K562 (cell line): ENCODE data around the gene CFAP52. TPM values are rescaled to one million over a fixed set of nuclear protein-coding genes. Genes with fewer than 3 reads are reported as not detected.

Experiments used
- AFF1 ChIP-seq, 2 experiments: fragments of 450-650 bp; IDR thresholded peaks; 2 replicates each; pipeline ENCODE4 v1.6.1; 2018; ENCODE audit warnings: mild to moderate bottlenecking in 2 of 2, low read depth in 1 of 2; ENCODE audit not compliant: partially characterized antibody in 2 of 2
- BHLHE40 ChIP-seq: IDR thresholded peaks from 2 replicates; pipeline ENCODE4 v1.6.1; 2011; ENCODE audit warnings: low read length, improper control_type of control experiment
- CC2D1A ChIP-seq: fragments of 450-650 bp; IDR thresholded peaks from 2 replicates; pipeline ENCODE4 v1.6.1; 2017; ENCODE audit warnings: mild to moderate bottlenecking
- CEBPB ChIP-seq: fragments of 450-650 bp; IDR thresholded peaks from 2 replicates; pipeline ENCODE4 v1.6.1; 2016; ENCODE audit warnings: missing genetic modification characterization, missing compliant biosample characterization
- DPF2 ChIP-seq: fragments of 450-650 bp; IDR thresholded peaks from 2 replicates; pipeline ENCODE4 v1.6.1; 2016
- EZH2 ChIP-seq: IDR thresholded peaks from 2 replicates; pipeline ENCODE4 v1.6.1; 2012; ENCODE audit warnings: low read depth, mild to moderate bottlenecking, inconsistent platforms, low read length, borderline replicate concordance
- GABPB1 ChIP-seq: sonication (generic); formaldehyde crosslinking; IDR thresholded peaks from 2 replicates; pipeline ENCODE4 v1.8.0; 2022; ENCODE audit warnings: mild to moderate bottlenecking, missing genetic modification reagents
- KLF6 ChIP-seq: fragments of 250-450 bp; sonication (Bioruptor Pico); IDR thresholded peaks from 2 replicates; pipeline ENCODE4 v1.4.0; 2020; ENCODE audit warnings: mild to moderate bottlenecking, moderate library complexity, borderline replicate concordance
- MTA3 ChIP-seq: fragments of 450-650 bp; formaldehyde crosslinking; IDR thresholded peaks from 2 replicates; pipeline ENCODE4 v1.6.1; 2017; ENCODE audit warnings: mild to moderate bottlenecking, borderline replicate concordance
- PHF8 ChIP-seq: fragments of 200-600 bp; sonication (generic); IDR thresholded peaks from 2 replicates; pipeline ENCODE4 v1.6.1; 2012; ENCODE audit warnings: mixed run types, mild to moderate bottlenecking, inconsistent platforms, low read length, moderate library complexity, borderline replicate concordance
- PML ChIP-seq: IDR thresholded peaks from 2 replicates; pipeline ENCODE4 v1.6.1; 2012; ENCODE audit warnings: low read length, inconsistent platforms
- PURB ChIP-seq: sonication (generic); formaldehyde crosslinking; IDR thresholded peaks from 2 replicates; pipeline ENCODE4 v1.9.0; 2021; ENCODE audit warnings: low read depth, mild to moderate bottlenecking, missing genetic modification reagents
- RBBP5 ChIP-seq: fragments of 200-600 bp; sonication (generic); IDR thresholded peaks from 2 replicates; pipeline ENCODE4 v1.6.1; 2012; ENCODE audit warnings: borderline replicate concordance, mild to moderate bottlenecking, low read length, control low read depth, inconsistent platforms; ENCODE audit not compliant: insufficient read depth, poor library complexity, severe bottlenecking
- SAP30 ChIP-seq: fragments of 200-600 bp; sonication (generic); IDR thresholded peaks from 2 replicates; pipeline ENCODE4 v1.6.1; 2012; ENCODE audit warnings: borderline replicate concordance, low read depth, mild to moderate bottlenecking, moderate library complexity, low read length, control low read depth, inconsistent platforms; ENCODE audit not compliant: insufficient read depth, poor library complexity, severe bottlenecking
- SIN3B ChIP-seq: fragments of 450-650 bp; IDR thresholded peaks from 2 replicates; pipeline ENCODE4 v1.6.1; 2017; ENCODE audit warnings: low read depth, mild to moderate bottlenecking, moderate library complexity
- SNRNP70 ChIP-seq: fragments of 200-400 bp; formaldehyde crosslinking; optimal IDR thresholded peaks from 2 replicates; pipeline ENCODE3; 2017; ENCODE audit warnings: low read depth, low read length
- TEAD2 ChIP-seq: fragments of 450-650 bp; IDR thresholded peaks from 2 replicates; pipeline ENCODE4 v1.6.1; 2016; ENCODE audit warnings: missing genetic modification characterization, control low read depth, missing compliant biosample characterization
- USF2 ChIP-seq: sonication (generic); formaldehyde crosslinking; IDR thresholded peaks from 2 replicates; pipeline ENCODE4 v1.5.0; 2020; ENCODE audit warnings: missing genetic modification reagents
- ZBTB7A ChIP-seq: IDR thresholded peaks from 2 replicates; pipeline ENCODE4 v1.6.1; 2011; ENCODE audit warnings: low read depth, mild to moderate bottlenecking, low read length, moderate library complexity, borderline replicate concordance; ENCODE audit not compliant: control insufficient read depth
- ZFP91 ChIP-seq: sonication (generic); formaldehyde crosslinking; IDR thresholded peaks from 2 replicates; pipeline ENCODE4 v1.8.0; 2022; ENCODE audit warnings: mild to moderate bottlenecking, missing genetic modification reagents
- ZNF121 ChIP-seq: sonication (generic); formaldehyde crosslinking; conservative IDR thresholded peaks from 2 replicates; pipeline ENCODE4 v1.8.0; 2022; ENCODE audit warnings: missing genetic modification reagents
- ZNF124 ChIP-seq: sonication (generic); formaldehyde crosslinking; IDR thresholded peaks from 2 replicates; pipeline ENCODE4 v1.8.1; 2022; ENCODE audit warnings: missing genetic modification reagents
- ZSCAN32 ChIP-seq: fragments of 450-650 bp; formaldehyde crosslinking; IDR thresholded peaks from 2 replicates; pipeline ENCODE4 v1.4.0; 2020; ENCODE audit warnings: mild to moderate bottlenecking, moderate library complexity
- polyA plus RNA-seq, 8 experiments: library from polyadenylated mRNA; depleted of rRNA in 4 of 8; stranded (reverse) in 5 of 8; unstranded in 3 of 8; fragments of >200 nt; fragmentation: Nextera tagmentation in 2 of 8; fragmentation: Illumina TruSeq in 1 of 8; extraction: Ambion mirVana in 2 of 8; extraction: Trizol in 1 of 8; gene quantifications; 2 replicates each; pipeline versions ENCODE4 v1.2.1 to v1.2.3, GENCODE V29; 2011 to 2014; ENCODE audit warnings: inconsistent platforms in 1 of 8, missing spikeins in 1 of 8
- total RNA-seq, 7 experiments: library from RNA; depleted of rRNA in 6 of 7; stranded (reverse); fragments of >200 nt in 6 of 7; fragmentation: Illumina TruSeq in 2 of 7; extraction: Trizol in 2 of 7; gene quantifications; 2 replicates each; pipeline versions ENCODE4 v1.2.1 to v1.2.3, GENCODE V29; 2011 to 2021; ENCODE audit warnings: low replicate concordance in 1 of 7

CFAP52 gene
- total and polyA plus RNA-seq, 9 of the 15 experiments (the other 6 are each of a cell fraction or from before 2014, with no cell fraction given), result not detected

GRCh38 chr17:9575381-9576101 is 901 bp upstream of the CFAP52 start, which contains the start of gene STX8 (continued):
- no peak for TF ChIP-seq ZBTB7A
- no peak for TF ChIP-seq ZNF124 (CRISPR knock-in tag)
- TF ChIP-seq ZSCAN32 (CRISPR knock-in tag), result no peak
- TF ChIP-seq MTA3, result peak; percentile 98
- no peak for TF ChIP-seq PURB (CRISPR knock-in tag)
- no peak for TF ChIP-seq ZNF121 (CRISPR knock-in tag)
- no peak for TF ChIP-seq PML
- TF ChIP-seq CC2D1A, result no peak
- TF ChIP-seq GABPB1 (CRISPR knock-in tag), result no peak
- TF ChIP-seq AFF1 (IDR thresholded peaks at IDR 0.05; ENCODE audit: low read depth in 1 of 2, partially characterized antibody in 2 of 2), result no peak
- TF ChIP-seq PHF8, result peak; percentile 64; the same call in 1 of the 2 replicates
- TF ChIP-seq EZH2, result no peak
- no peak for TF ChIP-seq KLF6 (CRISPR knock-in tag)
- peak; percentile 55 for TF ChIP-seq RBBP5
- no peak for TF ChIP-seq CEBPB (tag)
- TF ChIP-seq ZFP91 (CRISPR knock-in tag), result no peak
- peak; percentile 86 for TF ChIP-seq BHLHE40
- peak; percentile 62 for TF ChIP-seq SAP30
- no peak for TF ChIP-seq DPF2
- TF ChIP-seq SIN3B, result peak; percentile 57; the same call in 1 of the 2 replicates
- TF ChIP-seq SNRNP70, result no peak
- peak; percentile 9; the same call in 1 of the 2 replicates for TF ChIP-seq USF2 (CRISPR knock-in tag)
- no peak for TF ChIP-seq TEAD2 (tag)
